Stimulated activated CD8-positive, alpha-beta memory T cell treated with anti-CD3 and anti-CD28 coated beads, Interleukin-7, amount 100 ng/mL, for 24 hours (primary cell): ENCODE measurements around the gene CITED2.
"Not testable (repeated sequence)": the region's sequence is repeated elsewhere in the genome, so short reads cannot be mapped to it uniquely, and the experiment has no call there.

Source experiments
- DNase-seq: peaks from one replicate; pipeline ENCODE4 v3.0.0-alpha.2; 2020; ENCODE audit warnings: low read depth

Gene CITED2

GRCh38 chr6:139374357-139375225 lies at the start of gene CITED2:
TSS of gene CITED2 (minus strand) at chr6:139374648. CDS start at chr6:139373944, 704 bp downstream.
- peak; percentile 80 for DNase-seq

GRCh38 chr6:139423037-139423703 lies 48.7 kb upstream of the CITED2 start:
- DNase-seq, result no peak

- DNase-seq, result no peak
These were observed 47.9 kb upstream of the CITED2 start for GRCh38 chr6:139422105-139423036.

- DNase-seq, result no peak
These were observed 44.2 kb upstream of the CITED2 start for GRCh38 chr6:139418481-139419132.

- no peak for DNase-seq
These were observed 41.7 kb upstream of the CITED2 start for GRCh38 chr6:139416146-139416545.

GRCh38 chr6:139415365-139415764 lies 40.9 kb upstream of the CITED2 start:
- DNase-seq, result no peak

GRCh38 chr6:139412103-139412502 lies 37.7 kb upstream of the CITED2 start:
- not testable (repeated sequence) for DNase-seq

GRCh38 chr6:139409026-139409425 lies 34.6 kb upstream of the CITED2 start:
- DNase-seq, result no peak

- no peak for DNase-seq
These were observed 33.3 kb upstream of the CITED2 start for GRCh38 chr6:139407718-139408222.

GRCh38 chr6:139406577-139407343 lies 32.3 kb upstream of the CITED2 start:
- DNase-seq, result no peak

- no peak for DNase-seq
These were observed 28.5 kb upstream of the CITED2 start for GRCh38 chr6:139402876-139403386.

GRCh38 chr6:139398658-139399057 lies 24.2 kb upstream of the CITED2 start:
- no peak for DNase-seq

GRCh38 chr6:139395891-139396301 lies 21.4 kb upstream of the CITED2 start:
- no peak for DNase-seq

- no peak for DNase-seq
These were observed 20.9 kb upstream of the CITED2 start for GRCh38 chr6:139395371-139395770.

- no peak for DNase-seq
These were observed 19.7 kb upstream of the CITED2 start for GRCh38 chr6:139394027-139394649.

GRCh38 chr6:139392794-139393193 lies 18.3 kb upstream of the CITED2 start:
- no peak for DNase-seq

- DNase-seq, result no peak
These were observed 17.3 kb upstream of the CITED2 start for GRCh38 chr6:139391709-139392108.

- no peak for DNase-seq
These were observed 16.0 kb upstream of the CITED2 start for GRCh38 chr6:139390447-139390846.

- DNase-seq, result no peak
These were observed 13.9 kb upstream of the CITED2 start for GRCh38 chr6:139388384-139388783.

- no peak for DNase-seq
These were observed 12.0 kb upstream of the CITED2 start for GRCh38 chr6:139386404-139386803.
